Measurements from ENCODE around the gene COMTD1.

- no peak for TF ChIP-seq CTCF (IDR thresholded peaks at IDR 0.05; ENCODE audit: low read depth, low read length)
- TF ChIP-seq POLR2A (IDR thresholded peaks at IDR 0.05; ENCODE audit: extremely low read depth, insufficient read length) = no peak
- no peak for TF ChIP-seq MYC (IDR thresholded peaks at IDR 0.05; ENCODE audit: low read depth, low read length)
Observed at GRCh38 chr10:75265856-75266255, 30.1 kb upstream of the COMTD1 start.

Measured in NB4 (cell line).